Ovary (tissue), 9 donors: Measurements from ENCODE around the gene STUM. TPM values are rescaled to one million over a fixed set of nuclear protein-coding genes. Genes with fewer than 3 reads are reported as not detected.
A peak's percentile ranks its signal among the peaks of the same experiment; 100 is the strongest.

ENCODE experiments used
- DNase-seq, 5 donors: peaks; one replicate each; pipeline ENCODE4 v3.0.0-alpha.2; 2019 to 2020
- H3K27ac ChIP-seq, 2 donors: fragments of 200-600 bp; one replicate each; pipeline versions ENCODE4 v1.5.1 to v1.8.0; 2019 to 2022
- H3K27me3 ChIP-seq: fragments of 200-600 bp; one replicate; pipeline ENCODE4 v1.8.0; 2022
- H3K36me3 ChIP-seq: fragments of 200-600 bp; sonication (generic); one replicate; pipeline ENCODE4 v1.5.1; 2019
- H3K4me1 ChIP-seq: one replicate; pipeline ENCODE4 v1.8.1; 2013; ENCODE audit warnings: mild to moderate bottlenecking, moderate library complexity; ENCODE audit not compliant: insufficient read depth
- H3K4me3 ChIP-seq: fragments of 200-600 bp; sonication (generic); one replicate; pipeline ENCODE4 v1.5.1; 2017
- H3K9me3 ChIP-seq, 2 donors: fragments of 200-600 bp in 1 of 2; sonication (generic) in 1 of 2; one replicate each; pipeline versions ENCODE4 v1.5.1 to v1.8.1; 2013 to 2019; ENCODE audit warnings: mild to moderate bottlenecking in 1 of 2, moderate library complexity in 1 of 2
- CTCF ChIP-seq, 3 donors: fragments of 450-650 bp in 2 of 3; fragments of 200-600 bp in 1 of 3; IDR thresholded peaks; one replicate each; pipeline versions ENCODE4 v1.5.1 to v1.8.0; 2016 to 2022; ENCODE audit warnings: antibody characterized with exemption in 3 of 3, mild to moderate bottlenecking in 1 of 3
- EP300 ChIP-seq: sonication (generic); formaldehyde crosslinking; IDR thresholded peaks from one replicate; pipeline ENCODE4 v1.6.1; 2017; ENCODE audit warnings: antibody characterized with exemption
- POLR2A ChIP-seq: fragments of 450-650 bp; IDR thresholded peaks from one replicate; pipeline ENCODE4 v1.6.1; 2017; ENCODE audit warnings: antibody characterized with exemption, mild to moderate bottlenecking, moderate library complexity
- WGBS, 3 donors: extraction: QIAGEN DNeasy Blood & Tissue Kit in 1 of 3; methylation state at CpG; one replicate each; pipeline versions ENCODE4 v1.1.5 to v1.1.7; 2013 to 2017; 5-methylcytosine and 5-hydroxymethylcytosine counted together
- intact Hi-C, 4 donors: fragments of 100-400 bp; cut with DNase I; formaldehyde crosslinking; loops; one replicate each; pipeline versions ENCODE4 v1.11.0 to v1.15.1; 2022 to 2023
- polyA plus RNA-seq, 2 donors: library from polyadenylated mRNA; stranded (reverse); fragments of 200-250 nt in 1 of 2; fragments of 350-450 nt in 1 of 2; fragmentation: Illumina TruSeq in 1 of 2; extraction: RNeasy Lipid Tissue Mini Kit (QIAGEN cat#74804) in 1 of 2; gene quantifications; one replicate each; pipeline ENCODE4 v1.2.3, GENCODE V29; 2013 to 2014
- total RNA-seq, 7 donors: library from RNA; depleted of rRNA in 2 of 7; stranded (reverse); fragments of >200 nt in 2 of 7; fragmentation: NEBNext Ultra II Directional in 3 of 7; extraction: Animal tissue kit (Norgen Biotek cat#: 25700) in 3 of 7; gene quantifications; one replicate each; pipeline versions ENCODE4 v1.1.0 to v1.2.4, GENCODE V29; 2016 to 2023
- donor health status: DM: no; HTN: no; CAD: no; lungs with moderate emphysema.
- donor health status: DM: no; HTN: no; CAD: no.
- donor health status: Bipolar disorder and iron deficiency.
- donor health status: DM: yes; HTN: yes; CAD: no.
- donor health status: DM: no; HTN: no; CAD: no.
- donor health status: DM: yes; HTN: yes; CAD: no.

Gene STUM
- total and polyA plus RNA-seq, 9 donors, result 0.24 to 6.1 (median 2.5) TPM

GRCh38 chr1:226643177-226643576, 94.6 kb downstream of the STUM start:
- Histone ChIP-seq H3K36me3 (no peaks in the 10 kb centered on the region), H3K9me3 (no peaks in the 10 kb centered on the region), H3K27ac (no peak overlapping the region), H3K4me3 (no peak overlapping the region), H3K4me1 (peaks cover 11% of the 10 kb centered on the region), H3K27me3 (no peaks in the 10 kb centered on the region)
- no peak for TF ChIP-seq POLR2A
- intact Hi-C loops, result loop anchor here in 1 of 4 donors (10.0 kb wide), 1 partner anchor 92 kb away; the partner anchor contains the start of gene ITPKB
- DNase-seq, result peak in 3 of 5 donors; percentile 33 to 53 (median 39)
- WGBS, 3 donors, result 18 to 29% (median 26%) methylated on average over 9 of the region's 9 CpGs

- intact Hi-C loops, result loop anchor here in 1 of 4 donors (10.0 kb wide), 1 partner anchor 91 kb away; the partner anchor contains the start of gene ITPKB
- Histone ChIP-seq H3K27me3 (no peaks in the 10 kb centered on the region), H3K4me3 (no peak overlapping the region), H3K4me1 (peaks cover 9% of the 10 kb centered on the region), H3K9me3 (no peaks in the 10 kb centered on the region), H3K36me3 (no peaks in the 10 kb centered on the region), H3K27ac (no peak overlapping the region)
- WGBS, 3 donors, result 76 to 78% (median 76%) methylated on average over 18 of the region's 18 CpGs
- TF ChIP-seq EP300 (no peak), POLR2A (no peak), CTCF (IDR thresholded peaks at IDR 0.05) (no peak)
- peak in 2 of 5 donors; percentile 18 to 32 for DNase-seq
Measured at GRCh38 chr1:226643611-226644540, 95.3 kb downstream of the STUM start.

- 94 to 97% (median 97%) methylated on average over 10 of the region's 10 CpGs for WGBS, 3 donors
- TF ChIP-seq CTCF (IDR thresholded peaks at IDR 0.05), result no peak
- no peak for TF ChIP-seq EP300
- TF ChIP-seq POLR2A, result no peak
- peak in 2 of 5 donors; percentile 10 to 17 for DNase-seq
- H3K36me3 ChIP-seq, result no peaks in the 10 kb centered on the region
- intact Hi-C loops, result loop anchor here in 1 of 4 donors (10.0 kb wide), 1 partner anchor 90 kb away; the partner anchor contains the start of gene ITPKB
- peaks cover 9% of the 10 kb centered on the region for H3K4me1 ChIP-seq
- H3K27ac ChIP-seq, result no peak overlapping the region
- H3K27me3 ChIP-seq, result no peaks in the 10 kb centered on the region
- no peak overlapping the region for H3K4me3 ChIP-seq
- no peaks in the 10 kb centered on the region for H3K9me3 ChIP-seq
Measured at GRCh38 chr1:226644541-226645176, 96.1 kb downstream of the STUM start.

DNA sequence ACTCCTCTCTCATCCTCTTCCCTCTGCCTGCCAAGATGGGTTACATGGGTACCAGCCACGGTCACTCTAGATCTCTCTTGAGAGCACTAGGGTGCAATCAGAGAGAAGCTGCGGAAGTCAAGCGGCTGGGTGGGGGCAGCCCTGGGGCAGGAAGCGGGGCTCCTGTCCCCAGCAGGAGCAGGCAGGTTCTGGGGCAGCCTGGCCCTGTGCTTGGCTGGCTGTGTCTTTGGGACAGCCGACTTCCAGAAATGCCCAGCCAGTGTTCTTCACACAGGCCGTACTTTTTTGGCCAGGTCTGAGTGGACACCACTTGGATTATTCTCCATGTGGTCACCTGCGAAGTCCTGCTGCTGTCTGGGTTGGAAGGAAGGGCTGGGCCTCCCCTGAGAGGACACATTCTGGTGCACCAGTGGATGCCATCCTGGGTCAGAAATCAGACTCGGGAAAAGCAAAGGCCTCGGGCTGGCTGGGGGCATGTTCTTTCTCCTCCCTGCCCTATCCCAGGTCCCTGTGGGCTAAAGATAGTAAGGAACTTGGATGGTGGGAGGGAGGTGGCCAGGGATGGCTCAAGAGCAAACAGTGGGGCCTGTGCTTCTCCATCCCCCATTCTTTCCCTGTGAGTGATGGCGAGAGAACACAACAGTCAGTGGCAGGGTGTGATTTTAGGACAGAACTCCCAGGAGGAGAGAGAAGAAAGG, 96.9 kb downstream of the STUM start:
- intact Hi-C loops, result loop anchor here in 1 of 4 donors (10.0 kb wide), 1 partner anchor 89 kb away; the partner anchor contains the start of gene ITPKB
- Histone ChIP-seq H3K4me3 (no peak overlapping the region), H3K27ac (no peak overlapping the region), H3K9me3 (no peaks in the 10 kb centered on the region), H3K4me1 (peaks cover 9% of the 10 kb centered on the region), H3K36me3 (no peaks in the 10 kb centered on the region), H3K27me3 (no peaks in the 10 kb centered on the region)
- TF ChIP-seq POLR2A (no peak), EP300 (no peak), CTCF (IDR thresholded peaks at IDR 0.05) (no peak)
- peak in 2 of 5 donors; percentile 6 to 23 for DNase-seq
- 80 to 90% (median 86%) methylated on average over 10 of the region's 10 CpGs for WGBS, 3 donors
